KMS-11 (cell line): ENCODE data around the gene CORO1C.

Experiments
- H2AFZ ChIP-seq: fragments of 200-600 bp; sonication (generic); 2 replicates; pipeline ENCODE4 v1.6.1; 2016; ENCODE audit warnings: antibody characterized with exemption, mixed run types, low read depth
- H3K27ac ChIP-seq: fragments of 200-600 bp; sonication (generic); 2 replicates; pipeline ENCODE4 v1.6.1; 2016; ENCODE audit warnings: mild to moderate bottlenecking, mixed run types
- H3K27me3 ChIP-seq: fragments of 200-600 bp; sonication (generic); 2 replicates; pipeline ENCODE4 v1.6.1; 2017; ENCODE audit warnings: mild to moderate bottlenecking, low read depth, mixed run types, moderate library complexity; ENCODE audit not compliant: insufficient read depth
- H3K36me3 ChIP-seq: fragments of 200-600 bp; sonication (generic); 2 replicates; pipeline ENCODE4 v1.6.1; 2017; ENCODE audit warnings: mild to moderate bottlenecking, mixed run types; ENCODE audit not compliant: insufficient read depth
- H3K4me1 ChIP-seq: fragments of 200-600 bp; sonication (generic); 2 replicates; pipeline ENCODE4 v1.6.1; 2016; ENCODE audit warnings: mild to moderate bottlenecking, low read depth, mixed run types; ENCODE audit not compliant: poor library complexity, severe bottlenecking
- H3K4me2 ChIP-seq: fragments of 200-600 bp; sonication (generic); 2 replicates; pipeline ENCODE4 v1.7.0; 2016; ENCODE audit warnings: mild to moderate bottlenecking, mixed run types
- H3K4me3 ChIP-seq: fragments of 200-600 bp; sonication (generic); IDR thresholded peaks from 2 replicates; pipeline ENCODE4 v1.6.1; 2017; ENCODE audit warnings: low read depth, low read length, mixed read lengths; ENCODE audit not compliant: insufficient read depth
- H3K79me2 ChIP-seq: fragments of 200-600 bp; sonication (generic); 2 replicates; pipeline ENCODE4 v1.6.1; 2016; ENCODE audit warnings: low read depth, mixed run types; ENCODE audit not compliant: insufficient read depth
- H3K9ac ChIP-seq: fragments of 200-600 bp; sonication (generic); 2 replicates; pipeline ENCODE4 v1.6.1; 2016; ENCODE audit warnings: mild to moderate bottlenecking, mixed run types
- H4K20me1 ChIP-seq: fragments of 200-600 bp; sonication (generic); 2 replicates; pipeline ENCODE4 v1.6.1; 2016; ENCODE audit warnings: mild to moderate bottlenecking, mixed run types; ENCODE audit not compliant: insufficient read depth
- TF ChIP-seq, protein P1 (sequence below): fragments of 200-600 bp; sonication (generic); conservative IDR thresholded peaks from 2 replicates; pipeline ENCODE4 v1.6.1; 2017; ENCODE audit warnings: low read depth, mild to moderate bottlenecking, antibody characterized with exemption, low read length, moderate library complexity, mixed read lengths

CORO1C gene

DNA sequence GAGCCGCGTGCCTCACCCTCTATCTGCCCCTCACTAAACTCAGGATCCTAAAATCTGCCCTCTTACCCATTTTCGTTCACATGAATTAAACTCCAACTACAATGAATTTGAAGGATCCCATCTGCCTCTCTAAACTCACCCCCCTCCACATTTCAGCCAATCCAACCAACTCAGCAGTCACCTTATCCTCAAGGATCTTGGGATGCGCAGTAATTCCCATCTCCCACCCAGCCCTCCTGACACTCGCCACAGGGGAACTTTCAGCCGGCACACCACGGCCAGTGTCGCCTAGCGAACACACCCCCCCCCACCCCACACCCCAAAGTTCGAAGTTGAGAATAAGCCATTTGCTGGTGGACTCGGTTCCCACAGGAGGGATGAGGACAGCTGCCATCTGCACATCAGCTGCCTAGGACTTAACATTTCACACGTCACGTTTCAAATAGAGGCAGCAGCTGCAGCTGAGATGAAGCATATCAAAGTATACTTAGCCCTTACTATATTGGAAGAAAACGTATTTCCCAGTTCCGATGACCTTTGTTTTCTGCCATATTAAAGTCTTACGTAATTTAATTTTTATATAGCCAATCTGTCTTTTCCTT is 88.9 kb downstream of the CORO1C start:
- Histone ChIP-seq H3K27ac (no peak overlapping the region), H3K4me1 (peaks cover 71% of the 10 kb centered on the region), H3K9ac (no peak overlapping the region), H3K27me3 (no peaks in the 10 kb centered on the region), H4K20me1 (no peaks in the 10 kb centered on the region), H2AFZ (no peak overlapping the region), H3K79me2 (peaks cover 7% of the 10 kb centered on the region), H3K36me3 (no peaks in the 10 kb centered on the region), H3K4me2 (no peak overlapping the region), H3K4me3 (no peak overlapping the region)
- TF ChIP-seq, protein P1, sequence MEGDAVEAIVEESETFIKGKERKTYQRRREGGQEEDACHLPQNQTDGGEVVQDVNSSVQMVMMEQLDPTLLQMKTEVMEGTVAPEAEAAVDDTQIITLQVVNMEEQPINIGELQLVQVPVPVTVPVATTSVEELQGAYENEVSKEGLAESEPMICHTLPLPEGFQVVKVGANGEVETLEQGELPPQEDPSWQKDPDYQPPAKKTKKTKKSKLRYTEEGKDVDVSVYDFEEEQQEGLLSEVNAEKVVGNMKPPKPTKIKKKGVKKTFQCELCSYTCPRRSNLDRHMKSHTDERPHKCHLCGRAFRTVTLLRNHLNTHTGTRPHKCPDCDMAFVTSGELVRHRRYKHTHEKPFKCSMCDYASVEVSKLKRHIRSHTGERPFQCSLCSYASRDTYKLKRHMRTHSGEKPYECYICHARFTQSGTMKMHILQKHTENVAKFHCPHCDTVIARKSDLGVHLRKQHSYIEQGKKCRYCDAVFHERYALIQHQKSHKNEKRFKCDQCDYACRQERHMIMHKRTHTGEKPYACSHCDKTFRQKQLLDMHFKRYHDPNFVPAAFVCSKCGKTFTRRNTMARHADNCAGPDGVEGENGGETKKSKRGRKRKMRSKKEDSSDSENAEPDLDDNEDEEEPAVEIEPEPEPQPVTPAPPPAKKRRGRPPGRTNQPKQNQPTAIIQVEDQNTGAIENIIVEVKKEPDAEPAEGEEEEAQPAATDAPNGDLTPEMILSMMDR: no peak

DNA sequence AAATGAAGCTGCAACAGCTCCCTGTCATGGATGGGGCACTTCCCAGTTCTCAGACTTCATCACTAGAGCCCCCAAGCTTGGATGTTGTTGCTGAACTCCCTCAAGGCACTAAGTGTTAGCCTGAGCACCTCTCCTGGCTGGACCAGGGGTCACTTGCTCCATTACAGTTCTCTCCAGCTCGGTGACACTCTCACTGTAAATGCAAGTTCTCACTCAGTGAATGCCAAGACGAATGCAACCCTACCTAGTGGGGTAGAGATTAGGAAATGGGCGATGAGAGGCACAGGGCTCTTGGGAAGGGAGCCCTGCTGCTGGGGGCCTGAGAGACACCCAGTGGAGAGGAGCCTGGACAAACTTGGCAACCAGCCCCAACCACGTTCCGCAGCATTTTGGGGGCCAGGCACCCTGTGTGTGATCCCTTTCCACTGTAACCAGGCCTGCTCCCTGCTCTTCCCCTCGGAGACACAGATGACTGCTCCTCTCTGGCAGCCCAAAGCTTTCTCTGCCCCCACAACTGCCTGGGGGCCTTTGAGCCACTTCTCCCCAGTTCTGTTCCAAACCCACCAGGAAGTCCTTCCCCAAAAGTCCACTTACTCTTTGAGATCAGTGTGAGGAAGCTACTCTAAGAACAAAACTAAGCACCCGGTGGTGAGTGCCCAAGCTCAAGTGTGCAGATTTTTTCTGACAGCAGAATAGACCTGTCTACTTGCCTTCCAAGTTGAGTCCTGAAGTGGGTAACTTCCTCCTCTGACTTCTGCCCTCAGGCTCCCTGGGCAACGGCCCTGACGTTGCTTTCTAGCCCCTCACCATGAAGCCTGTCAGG is 89.7 kb downstream of the CORO1C start:
- Histone ChIP-seq H2AFZ (no peak overlapping the region), H3K4me1 (peaks cover 75% of the 10 kb centered on the region), H3K36me3 (no peaks in the 10 kb centered on the region), H3K27ac (peak overlapping the region; percentile 31; the same call in 1 of the 2 replicates), H3K4me2 (peak overlapping the region; percentile 59; the same call in 1 of the 2 replicates), H3K79me2 (peaks cover 7% of the 10 kb centered on the region), H3K4me3 (no peak overlapping the region), H3K9ac (no peak overlapping the region), H3K27me3 (no peaks in the 10 kb centered on the region), H4K20me1 (no peaks in the 10 kb centered on the region)
- TF ChIP-seq, protein P1: no peak

DNA sequence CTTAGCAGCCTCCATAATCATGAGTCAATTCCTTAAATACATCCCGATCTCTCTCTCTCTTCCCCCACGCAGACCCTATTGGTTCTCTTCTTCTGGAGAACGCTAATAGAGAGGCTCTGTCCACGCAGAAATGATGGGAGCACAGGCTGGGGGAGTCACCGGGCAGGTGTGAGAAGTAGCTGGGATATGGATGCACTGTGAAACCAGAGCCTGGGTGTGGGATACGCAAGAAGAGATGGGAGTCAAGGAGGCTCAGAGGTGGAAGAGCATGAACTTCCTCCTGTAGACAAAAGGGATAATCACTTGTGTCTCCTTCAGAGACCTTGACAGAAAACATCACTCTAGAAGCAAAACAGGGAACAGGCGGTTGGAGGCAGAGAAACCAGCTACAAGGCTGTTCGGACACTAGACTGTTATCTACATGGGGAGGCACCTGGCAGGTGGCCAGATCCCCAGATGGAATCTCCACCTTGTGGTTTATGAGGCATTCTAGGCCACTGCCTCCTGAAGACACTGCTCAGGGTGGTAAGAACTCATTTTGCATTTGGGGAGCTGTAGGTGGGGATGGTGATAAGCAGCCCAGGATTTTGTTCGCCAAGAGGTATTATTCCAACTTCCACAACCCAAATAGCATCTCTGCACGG is 90.4 kb downstream of the CORO1C start:
- H3K9ac ChIP-seq: no peak overlapping the region
- no peaks in the 10 kb centered on the region for H3K27me3 ChIP-seq
- H3K4me2 ChIP-seq: peak overlapping the region; percentile 59; the same call in 1 of the 2 replicates
- peaks cover 80% of the 10 kb centered on the region for H3K4me1 ChIP-seq
- no peaks in the 10 kb centered on the region for H4K20me1 ChIP-seq
- peaks cover 7% of the 10 kb centered on the region for H3K79me2 ChIP-seq
- H3K27ac ChIP-seq: peak overlapping the region; percentile 31
- TF ChIP-seq, protein P1: no peak
- H3K4me3 ChIP-seq: no peak overlapping the region
- no peak overlapping the region for H2AFZ ChIP-seq
- no peaks in the 10 kb centered on the region for H3K36me3 ChIP-seq

DNA sequence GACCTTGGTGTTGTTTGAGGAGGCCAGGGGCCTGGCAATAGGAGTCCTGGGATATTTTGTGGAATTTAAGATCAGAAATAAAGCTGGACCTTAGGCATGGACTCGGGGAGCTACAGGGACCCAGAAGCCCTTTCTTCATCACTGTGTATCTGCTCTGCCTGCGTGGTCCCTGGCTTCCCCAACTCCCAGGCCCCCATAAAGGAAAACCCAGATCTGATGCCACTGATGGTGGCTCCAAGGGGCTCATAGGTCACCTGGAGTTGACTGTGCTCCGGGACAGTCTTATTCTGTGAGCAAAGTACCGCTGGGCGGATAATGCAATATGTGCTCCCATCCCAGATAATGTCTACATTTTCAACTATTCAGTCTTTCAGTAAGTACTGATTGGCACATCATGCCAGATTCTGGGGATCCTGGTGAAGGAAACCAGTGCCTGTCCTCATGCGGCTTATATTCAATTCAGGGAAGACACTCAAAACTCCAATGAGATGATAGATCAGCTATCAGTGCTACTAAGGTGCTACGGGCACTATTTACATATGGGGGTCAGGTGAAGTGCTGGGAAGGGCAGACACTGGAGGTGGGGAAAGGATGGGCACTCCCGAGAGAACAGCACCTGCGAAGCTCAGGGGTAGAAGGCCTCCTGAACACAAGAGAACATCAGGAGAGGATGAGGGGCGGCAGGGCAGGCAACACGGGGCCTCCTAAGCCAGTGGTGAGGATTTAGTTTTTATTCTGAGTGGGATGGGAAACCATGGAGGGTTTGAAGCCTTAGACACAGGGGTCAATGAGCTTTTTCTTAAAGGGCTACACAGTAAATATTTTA is 92.1 kb downstream of the CORO1C start:
- no peaks in the 10 kb centered on the region for H4K20me1 ChIP-seq
- peak overlapping the region; percentile 33; the same call in 1 of the 2 replicates for H3K4me2 ChIP-seq
- H2AFZ ChIP-seq: no peak overlapping the region
- H3K36me3 ChIP-seq: no peaks in the 10 kb centered on the region
- no peak overlapping the region for H3K9ac ChIP-seq
- no peak overlapping the region; the same call in 1 of the 2 replicates for H3K27ac ChIP-seq
- H3K4me1 ChIP-seq: peaks cover 91% of the 10 kb centered on the region
- H3K4me3 ChIP-seq: no peak overlapping the region
- peaks cover 7% of the 10 kb centered on the region for H3K79me2 ChIP-seq
- H3K27me3 ChIP-seq: no peaks in the 10 kb centered on the region
- TF ChIP-seq, protein P1: no peak
